ENCODE data around the gene NTRK2.

NTRK2 gene

DNA sequence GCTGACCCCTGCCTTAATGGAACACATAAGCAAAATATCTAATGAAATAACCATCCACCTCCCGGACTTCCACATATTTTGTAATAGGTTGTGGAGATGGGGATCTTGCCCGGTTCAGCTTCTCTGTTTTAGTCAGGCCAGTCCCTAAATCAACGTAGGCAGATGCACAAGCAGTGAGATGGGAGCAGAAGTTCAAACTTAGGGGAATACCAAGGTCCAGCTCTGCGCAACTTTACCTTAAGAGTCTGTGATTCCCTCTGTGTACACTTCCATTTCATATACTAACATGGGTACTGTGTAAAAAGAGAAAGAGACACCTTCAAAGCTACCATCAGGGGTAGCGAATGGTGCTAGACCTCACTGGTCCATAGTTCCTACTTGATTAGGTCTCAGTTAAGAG is 110.9 kb downstream of the NTRK2 start:
- DNase-seq (ENCODE audit: low spot score): no peak

DNA sequence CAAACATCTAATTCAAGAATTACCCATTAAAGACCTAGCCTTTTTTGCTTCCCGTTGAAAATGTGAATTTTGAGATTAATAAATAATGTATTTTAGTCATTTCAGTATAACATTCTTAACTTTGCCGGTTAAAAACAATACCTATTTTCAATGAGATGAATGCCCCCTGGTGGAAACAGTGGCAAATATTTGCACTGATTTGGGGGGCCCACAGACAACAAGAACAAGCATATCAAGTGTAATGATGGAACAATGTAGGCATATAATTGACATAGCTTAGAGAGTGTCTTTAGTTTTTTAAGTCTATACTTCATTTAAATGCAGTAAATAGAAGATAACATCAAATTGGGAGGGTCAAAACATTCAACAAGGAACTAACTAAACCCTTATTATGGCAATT is 111.9 kb downstream of the NTRK2 start:
- DNase-seq (ENCODE audit: low spot score): peak; percentile 2

DNA sequence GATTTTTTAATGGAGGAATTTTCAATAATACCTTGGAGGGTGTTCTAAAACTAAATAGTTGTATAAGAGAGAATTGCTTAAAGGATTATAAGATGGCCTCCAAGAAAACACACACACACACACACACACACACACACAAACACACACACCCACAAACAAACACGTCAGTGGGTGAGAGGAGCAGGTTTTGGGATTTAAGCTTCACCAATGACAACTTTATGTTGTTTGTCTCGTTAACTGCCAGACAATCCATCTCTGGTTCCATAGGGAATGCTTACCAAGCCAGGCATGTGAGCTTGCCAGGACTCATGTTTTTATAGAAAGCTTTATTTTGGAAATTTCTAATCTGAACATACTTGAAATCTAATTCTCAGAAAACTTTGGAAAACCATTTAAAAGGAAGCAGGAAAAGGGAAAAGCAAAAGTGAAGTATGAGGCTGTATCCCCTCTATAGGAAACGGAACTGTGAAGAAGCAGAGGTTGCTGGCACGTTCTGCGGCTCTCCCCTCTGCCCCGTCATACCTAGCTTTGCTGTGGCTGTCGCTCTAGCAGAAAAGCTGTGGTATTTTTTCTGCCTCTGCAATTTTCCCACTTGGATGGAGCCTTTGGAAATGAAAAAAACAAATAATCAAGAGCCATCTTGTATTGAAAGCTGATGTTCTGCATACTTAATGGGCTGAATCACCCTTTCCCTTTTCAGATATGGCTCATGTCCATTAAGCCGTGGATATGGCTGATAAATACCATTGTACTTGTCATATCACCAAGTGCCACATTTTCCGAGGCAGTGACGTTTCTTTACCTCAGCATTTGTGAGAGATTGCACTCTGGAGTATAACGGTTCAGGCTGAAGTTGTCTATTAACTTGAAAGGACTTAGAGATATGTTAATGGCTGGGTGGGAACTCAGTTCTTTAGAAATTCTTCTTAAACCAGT is 112.7 kb downstream of the NTRK2 start:
- no peak for DNase-seq (ENCODE audit: low spot score)

DNA sequence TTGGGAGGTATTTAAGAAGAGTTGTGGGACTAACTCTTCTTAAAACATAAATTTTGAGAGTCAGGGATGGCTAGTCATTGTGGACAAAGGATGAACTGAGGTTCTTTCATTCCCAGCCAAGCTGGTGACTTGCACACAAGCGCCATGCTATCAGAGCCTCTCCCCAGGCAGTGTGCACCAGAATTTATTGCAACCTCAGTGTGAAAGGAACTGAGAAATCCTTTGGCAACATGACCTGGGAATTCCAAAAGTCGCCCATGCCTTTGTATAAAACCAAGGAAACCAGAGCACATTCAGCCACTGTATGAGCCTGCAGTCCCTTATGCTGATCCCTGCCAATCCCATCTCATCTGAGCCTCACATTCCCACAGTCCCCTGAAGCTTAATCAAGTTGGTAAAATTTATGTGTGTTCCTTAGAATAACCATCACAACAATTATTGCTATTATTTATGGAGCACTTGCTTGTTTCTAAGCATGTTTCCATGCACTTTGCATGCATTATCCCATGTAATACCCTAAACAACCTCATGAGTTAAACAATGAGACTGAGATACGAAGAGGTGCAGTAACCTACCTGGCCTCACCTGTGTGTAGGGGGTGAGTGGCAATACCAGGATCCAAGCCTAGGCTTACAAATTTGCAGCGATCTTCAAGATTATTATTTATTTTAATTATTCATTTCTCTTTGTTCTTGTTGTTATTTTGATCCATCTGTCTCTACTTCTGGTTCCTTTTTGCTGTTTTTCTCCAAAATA is 116.4 kb downstream of the NTRK2 start:
- no peak for DNase-seq (ENCODE audit: low spot score)

DNA sequence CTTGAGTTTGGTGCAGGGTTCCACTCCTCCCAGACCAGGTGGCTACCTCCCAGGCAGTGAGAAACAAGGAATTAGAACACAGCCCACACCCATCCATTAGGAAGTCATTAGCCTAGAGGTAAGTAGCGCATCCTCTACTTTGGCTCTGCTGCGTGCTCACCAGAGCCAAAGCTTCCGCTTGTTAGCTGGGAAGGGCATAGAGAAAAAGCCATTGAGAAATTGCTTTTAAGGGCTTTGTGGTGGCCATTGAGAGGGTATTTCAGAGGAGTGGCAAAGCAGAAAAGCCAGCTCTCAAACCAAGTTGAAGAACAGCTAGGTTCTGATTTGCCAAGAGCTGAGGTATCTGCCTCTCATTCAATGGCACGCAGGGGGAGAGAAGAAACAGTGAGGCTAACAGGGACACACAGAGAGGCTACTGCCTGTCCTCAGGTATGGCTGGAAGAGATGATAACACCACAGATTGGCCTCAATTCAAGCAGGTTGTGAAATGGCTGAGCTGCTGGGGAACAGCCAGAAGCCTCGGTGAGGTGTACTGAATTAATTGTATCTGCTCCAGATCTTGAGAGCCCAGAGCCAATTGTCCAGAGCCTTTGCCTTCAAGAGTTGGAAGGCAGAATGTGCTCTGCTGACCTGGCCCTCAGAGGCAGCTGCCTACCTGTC is 119.4 kb downstream of the NTRK2 start:
- DNase-seq (ENCODE audit: low spot score): no peak

DNA sequence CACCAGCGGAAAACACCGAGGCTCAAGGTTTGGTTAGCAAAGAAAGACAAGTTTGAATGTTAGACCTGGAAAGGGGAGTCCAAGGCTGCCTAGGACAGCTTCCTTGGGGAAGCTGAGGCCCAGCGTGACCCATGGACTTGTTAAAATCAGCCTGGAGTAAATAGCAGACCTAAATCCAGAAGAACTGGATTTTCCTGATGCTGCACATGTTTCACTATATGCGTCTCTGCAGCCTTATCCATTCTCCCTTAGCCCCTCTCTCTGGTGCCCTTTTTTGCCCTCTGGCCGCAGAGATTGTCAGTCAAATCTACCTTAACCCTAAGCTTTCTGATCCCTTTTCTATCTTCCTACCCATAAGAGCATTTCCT is 119.9 kb downstream of the NTRK2 start:
- DNase-seq (ENCODE audit: low spot score): no peak

DNA sequence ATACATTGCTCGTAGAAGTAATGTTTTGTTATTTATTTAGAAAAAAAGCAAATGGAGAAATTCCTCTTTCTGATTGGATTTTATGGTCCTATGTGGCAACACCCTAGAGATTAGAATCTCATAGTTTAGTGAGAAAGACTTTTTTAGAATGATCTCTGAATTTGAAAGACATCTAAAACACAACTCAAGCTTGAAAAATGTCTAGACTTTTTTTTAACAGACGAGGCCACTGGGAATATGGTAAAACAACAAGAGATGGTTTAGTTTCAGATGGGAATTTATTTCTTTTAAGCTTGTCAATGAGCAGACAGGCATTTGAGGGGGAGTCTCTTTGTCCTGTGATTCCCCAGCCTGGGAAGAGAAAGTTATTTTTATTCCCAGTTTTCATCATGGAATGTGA is 122.1 kb downstream of the NTRK2 start:
- no peak for DNase-seq (ENCODE audit: low spot score)

DNA sequence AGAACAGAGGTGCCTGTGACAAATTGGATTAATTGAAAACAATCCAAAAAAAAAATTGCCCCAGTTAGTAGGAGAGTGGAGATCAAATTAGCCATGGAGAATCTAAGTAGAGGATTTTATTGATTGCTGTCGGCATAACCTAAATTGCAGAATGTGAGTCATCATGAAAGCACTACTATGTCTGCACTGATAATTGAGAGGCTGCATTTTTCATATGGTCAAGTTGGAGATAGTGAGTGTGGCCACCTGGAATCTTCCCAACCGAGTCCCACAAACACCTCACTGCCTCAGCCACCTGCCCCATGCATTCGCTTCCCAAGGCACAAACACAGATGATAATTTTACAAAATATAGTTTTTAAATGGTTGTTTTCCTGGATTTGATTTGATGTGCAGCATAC is 123.7 kb downstream of the NTRK2 start:
- no peak for DNase-seq (ENCODE audit: low spot score)

DNA sequence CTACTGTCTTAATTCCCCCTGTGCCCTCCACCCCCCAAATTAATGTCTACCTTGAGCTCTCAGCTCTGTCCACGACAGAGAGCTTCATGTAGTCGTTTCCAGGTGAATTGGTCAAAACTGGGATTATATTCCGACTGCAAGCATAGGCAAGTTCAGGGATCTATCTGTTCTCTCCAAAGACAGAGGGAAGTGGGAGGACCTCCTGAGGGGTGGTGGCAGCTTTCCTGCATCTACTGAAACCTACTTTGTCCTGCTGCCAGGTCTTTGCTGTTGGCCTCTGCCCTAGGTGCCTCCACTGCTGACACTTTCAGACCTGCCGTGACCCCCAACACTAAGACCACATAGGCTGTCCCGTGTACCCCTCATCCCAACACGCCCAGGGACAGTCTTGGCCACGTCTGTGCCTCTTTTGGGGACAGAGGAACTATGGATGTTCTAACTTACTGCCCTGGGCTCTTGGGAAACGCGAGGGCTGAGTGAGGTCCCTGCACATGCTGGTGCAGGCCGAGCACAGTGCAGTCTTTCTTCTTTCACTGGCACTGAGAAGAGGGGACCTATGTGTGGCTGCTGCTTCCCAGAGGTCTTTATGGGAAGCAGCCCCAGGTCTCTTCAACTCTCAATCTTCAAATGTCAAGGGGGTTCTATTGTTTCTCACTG is 125.6 kb downstream of the NTRK2 start:
- DNase-seq (ENCODE audit: low spot score): no peak

DNA sequence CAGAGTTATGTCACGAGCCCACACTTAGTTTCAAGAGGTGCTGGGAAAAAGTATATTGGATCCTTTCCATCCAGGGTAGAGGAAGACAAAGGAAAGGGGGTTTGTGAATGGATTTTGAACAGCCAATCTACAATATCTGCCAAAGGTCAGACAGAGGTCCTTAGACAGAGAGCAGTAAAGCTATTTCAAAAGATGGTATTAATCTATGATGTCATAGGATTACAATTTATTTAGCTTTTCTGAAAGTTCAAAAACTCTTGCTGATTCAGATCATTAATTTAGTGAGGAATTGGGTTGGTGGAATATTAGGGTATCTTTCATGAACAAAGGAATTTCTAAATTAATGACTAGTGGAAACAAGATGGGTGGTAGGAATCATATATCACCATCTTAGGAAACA is 126.9 kb downstream of the NTRK2 start:
- no peak for DNase-seq (ENCODE audit: low spot score)

DNA sequence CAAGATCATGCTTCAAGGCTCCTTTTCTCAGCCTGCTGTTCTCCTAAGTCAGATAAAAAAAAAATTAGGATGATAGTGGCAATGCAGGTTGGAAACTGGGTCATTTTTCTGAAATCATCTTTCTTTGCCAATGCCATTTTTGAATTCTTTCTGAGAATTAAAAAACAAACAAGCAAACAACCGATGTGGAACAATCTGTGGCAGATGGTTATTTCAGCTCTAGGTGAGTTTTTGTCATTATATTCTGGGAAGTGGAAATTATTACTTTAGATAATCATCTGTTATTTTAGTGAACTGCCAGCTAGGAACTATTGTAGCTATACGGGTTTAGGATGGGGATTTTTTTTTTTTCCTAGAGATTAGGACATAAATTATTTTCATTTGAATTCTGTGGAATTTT is 129.7 kb downstream of the NTRK2 start:
- no peak for DNase-seq (ENCODE audit: low spot score)

DNA sequence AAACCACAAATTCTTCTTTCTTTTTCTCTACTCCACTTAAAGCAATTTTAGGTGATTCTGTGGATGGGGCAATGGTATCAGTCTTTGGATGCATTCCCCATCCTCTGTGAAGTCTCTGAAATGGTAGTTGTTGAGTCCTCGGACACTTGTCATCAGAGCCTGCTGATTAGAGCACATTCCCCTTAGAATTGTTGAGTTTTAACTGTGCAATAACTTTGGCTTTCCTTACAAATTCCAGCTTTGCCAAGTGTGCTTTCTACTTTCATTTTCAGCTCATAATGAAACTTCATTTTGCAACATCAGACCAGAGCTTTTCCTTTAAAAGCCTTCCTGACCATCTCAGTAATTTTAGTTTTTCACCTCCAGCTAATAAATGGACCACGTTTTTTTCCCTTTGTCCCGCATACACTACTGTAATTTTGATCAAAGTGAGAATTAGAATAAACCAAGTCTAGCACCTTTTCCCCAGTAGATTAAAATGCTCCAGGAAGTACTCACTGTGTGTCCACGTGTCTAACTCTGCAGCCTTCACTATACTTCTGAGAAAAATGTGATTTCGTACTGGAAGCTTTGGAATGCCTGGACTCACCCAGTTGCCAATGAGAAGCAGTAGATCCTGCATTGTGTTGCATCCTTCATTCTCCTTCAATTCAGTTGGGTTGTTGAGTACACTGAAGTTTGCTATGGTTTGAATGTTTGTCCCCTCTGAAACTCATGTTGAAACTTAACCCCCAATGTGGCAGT is 135.6 kb downstream of the NTRK2 start:
- DNase-seq (ENCODE audit: low spot score): no peak

DNA sequence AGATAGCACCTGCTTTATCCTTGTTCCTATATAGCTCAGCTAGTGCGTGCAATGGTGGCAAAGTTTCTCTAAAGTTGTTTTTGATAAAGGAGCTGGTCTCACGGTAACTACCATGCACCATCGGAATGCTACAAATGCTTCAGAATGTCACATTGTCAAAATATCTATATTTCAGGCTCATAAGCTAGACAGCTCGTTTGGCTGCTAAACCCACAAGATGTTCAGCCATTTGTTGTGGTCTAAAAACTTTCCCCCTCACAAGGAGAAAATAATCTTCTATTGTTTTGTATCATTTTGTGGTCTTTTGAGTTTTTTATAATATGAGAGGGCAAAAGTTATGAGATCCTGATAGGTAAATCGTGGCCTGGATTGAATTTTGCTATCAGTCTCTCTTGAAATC is 137.9 kb downstream of the NTRK2 start:
- DNase-seq (ENCODE audit: low spot score): no peak

DNA sequence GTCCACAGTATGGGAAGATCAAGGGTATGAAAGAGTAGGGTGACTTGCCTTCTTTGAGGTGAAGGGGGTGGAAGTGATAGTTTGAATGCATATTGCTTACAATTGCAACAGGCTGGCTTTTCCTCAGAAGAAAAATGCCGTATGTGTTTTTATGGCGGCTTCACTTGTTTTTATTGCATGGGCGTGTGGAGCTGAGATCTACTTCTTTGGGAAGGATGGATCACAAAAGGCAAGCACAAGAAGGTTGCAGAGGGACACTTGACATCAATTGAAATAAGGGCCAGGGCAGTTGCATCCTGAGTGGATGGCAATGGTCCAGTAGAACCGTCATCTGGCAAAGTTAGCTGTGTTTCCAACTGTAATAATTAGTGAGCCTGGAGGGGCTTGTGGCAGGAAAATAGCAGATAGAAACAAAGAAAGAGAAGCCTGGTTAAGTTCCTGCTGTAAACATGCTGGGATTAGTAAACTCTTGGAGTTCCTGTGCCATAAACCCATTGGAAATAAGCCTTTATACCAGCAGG is 138.4 kb downstream of the NTRK2 start:
- DNase-seq (ENCODE audit: low spot score): no peak

DNA sequence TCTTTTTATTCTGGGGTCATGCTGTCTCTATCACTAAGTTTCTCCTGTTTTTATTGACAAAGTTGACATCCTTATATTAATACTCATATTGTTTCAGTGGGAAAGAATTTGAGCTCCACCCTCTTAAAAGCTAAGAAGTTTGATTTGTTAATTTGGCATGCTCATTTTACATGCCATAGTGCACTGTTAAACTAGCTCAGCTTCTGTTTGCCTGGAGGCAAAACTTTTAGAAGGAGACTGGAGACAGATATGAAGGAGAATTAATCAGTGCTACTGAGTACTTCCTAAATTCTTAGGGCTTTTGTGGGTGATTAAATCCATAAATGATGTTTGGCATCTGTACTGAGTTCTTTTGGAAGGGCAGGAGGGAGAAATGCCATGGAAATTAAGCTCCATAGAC is 138.9 kb downstream of the NTRK2 start:
- no peak for DNase-seq (ENCODE audit: low spot score)

DNA sequence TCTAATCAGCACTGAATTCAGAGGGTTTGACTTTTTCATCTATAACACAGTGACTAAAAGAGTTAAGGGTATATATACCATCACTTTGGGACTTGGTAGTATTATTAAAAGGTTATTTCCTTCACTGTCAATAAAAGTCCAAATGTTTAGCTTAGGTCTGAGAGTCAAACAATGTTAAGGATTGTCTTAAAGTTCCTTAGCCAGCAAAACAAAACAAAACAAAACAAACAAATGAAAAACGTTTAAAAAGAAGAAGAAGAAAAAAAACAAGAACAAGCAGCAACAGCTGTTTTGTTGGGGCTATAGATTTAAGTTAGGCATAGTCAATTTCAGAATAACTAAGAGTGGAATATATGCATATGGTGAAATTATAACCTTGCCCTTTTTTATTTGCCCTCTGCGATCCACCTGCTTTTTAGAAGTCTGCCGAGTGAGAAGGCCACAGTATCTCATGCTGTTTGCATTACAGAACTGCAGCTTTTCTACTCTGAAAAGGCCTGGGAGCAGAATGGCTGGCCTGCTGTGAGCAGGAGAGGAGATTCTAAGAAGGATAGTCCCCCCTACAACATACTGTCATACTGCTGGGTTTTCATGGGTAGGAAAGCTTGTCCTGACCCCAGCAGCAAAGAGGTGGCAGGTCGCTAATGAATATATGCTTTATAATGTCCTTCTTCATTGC is 141.7 kb downstream of the NTRK2 start:
- DNase-seq (ENCODE audit: low spot score): no peak

DNA sequence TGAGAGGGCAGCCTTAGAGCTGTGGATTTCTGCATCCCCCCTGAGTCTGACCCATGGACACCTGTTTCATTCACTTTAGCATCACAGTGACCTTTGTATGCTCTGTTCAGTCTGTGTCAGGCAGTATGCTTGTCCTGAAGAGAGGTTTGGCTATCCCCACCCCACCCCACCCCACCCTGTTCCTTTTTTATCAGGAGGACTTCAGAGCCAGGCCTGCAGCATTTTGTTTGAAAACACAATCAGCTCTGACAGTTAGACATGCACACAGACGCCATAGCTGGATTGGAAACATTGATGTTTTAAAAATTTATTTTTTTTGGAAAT is 142.2 kb downstream of the NTRK2 start:
- no peak for DNase-seq (ENCODE audit: low spot score)

DNA sequence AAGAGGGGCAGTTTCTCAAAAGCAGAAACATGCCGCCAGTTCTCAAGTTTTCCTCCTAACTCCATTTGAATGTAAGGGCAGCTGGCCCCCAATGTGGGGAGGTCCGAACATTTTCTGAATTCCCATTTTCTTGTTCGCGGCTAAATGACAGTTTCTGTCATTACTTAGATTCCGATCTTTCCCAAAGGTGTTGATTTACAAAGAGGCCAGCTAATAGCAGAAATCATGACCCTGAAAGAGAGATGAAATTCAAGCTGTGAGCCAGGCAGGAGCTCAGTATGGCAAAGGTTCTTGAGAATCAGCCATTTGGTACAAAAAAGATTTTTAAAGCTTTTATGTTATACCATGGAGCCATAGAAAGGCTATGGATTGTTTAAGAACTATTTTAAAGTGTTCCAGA is 142.8 kb downstream of the NTRK2 start:
- DNase-seq (ENCODE audit: low spot score): no peak

DNA sequence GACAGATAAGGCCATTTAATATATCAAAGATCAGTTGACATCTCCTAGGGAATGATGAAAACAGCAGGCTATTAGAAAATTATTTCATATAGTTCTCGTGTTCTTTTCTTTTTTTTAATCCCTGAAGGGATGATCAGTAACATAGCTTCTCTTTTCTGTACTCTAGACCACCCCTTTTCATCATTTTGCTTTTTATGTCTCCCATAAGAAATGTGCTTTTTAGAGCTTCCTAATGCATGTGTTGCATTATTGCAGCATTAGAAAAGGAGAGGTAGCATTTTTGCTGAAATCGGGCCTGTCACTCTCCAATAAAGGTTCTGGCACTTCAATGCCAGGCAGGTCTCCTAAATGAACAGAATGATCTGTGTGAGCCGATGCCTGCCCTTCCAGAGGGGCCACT is 143.3 kb downstream of the NTRK2 start:
- DNase-seq (ENCODE audit: low spot score): no peak

DNA sequence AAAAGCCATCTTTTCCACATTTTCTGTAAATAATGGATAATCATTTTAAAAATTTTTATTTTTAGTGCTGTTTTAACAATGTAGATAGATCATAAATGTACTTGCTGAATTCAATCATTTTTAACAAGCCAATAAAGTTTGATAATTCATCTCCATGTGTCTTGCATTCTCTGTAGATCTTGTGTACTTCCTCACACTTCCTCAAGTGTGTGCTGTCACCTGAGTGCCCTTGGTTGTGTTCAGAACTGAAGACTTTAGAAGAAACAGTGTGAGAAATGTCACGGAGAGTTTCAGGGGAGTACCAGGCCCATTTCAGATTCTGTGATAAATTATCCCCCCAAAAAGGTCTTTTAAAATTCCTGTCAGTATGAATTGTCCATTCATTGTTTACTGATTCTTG is 146.0 kb downstream of the NTRK2 start:
- no peak for DNase-seq (ENCODE audit: low spot score)

DNA sequence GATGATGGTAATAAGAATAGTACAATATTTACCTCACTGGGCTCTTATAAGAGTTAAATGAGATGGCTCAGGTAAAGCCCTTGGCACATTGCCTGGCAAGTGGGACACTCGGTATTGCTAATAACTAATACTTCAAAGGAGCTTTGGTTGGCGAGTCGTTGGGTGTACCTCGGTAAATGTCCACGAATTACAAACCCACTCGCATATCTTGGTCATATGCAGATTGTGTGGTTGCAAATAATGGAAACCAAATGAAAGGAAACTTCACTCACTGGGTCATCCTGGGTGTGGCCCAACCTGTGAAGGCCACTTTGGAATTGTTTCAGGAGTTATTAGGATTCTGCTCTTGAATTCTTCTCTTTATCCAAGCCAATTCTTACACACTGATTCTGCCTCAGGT is 147.5 kb downstream of the NTRK2 start:
- no peak for DNase-seq (ENCODE audit: low spot score)

All from kidney capillary endothelial cell (primary cell).